GM12878 (cell line): ENCODE data around the gene YARS2. TPM values are rescaled to one million over a fixed set of nuclear protein-coding genes. Genes with fewer than 3 reads are reported as not detected.

Experiments
- ATAC-seq: fragments of 200-7000 bp; cut with Tn5 transposase; 3 replicates; pipeline ENCODE4 v1.9.1; 2020; ENCODE audit warnings: mild to moderate bottlenecking, moderate library complexity
- BruUV-seq: library from RNA; stranded (reverse); fragments of 400-500 nt; replicated peaks from 2 replicates; lab custom pipeline; 2021; lab: Mats Ljungman, UMichigan
- CTCF ChIA-PET: fragments of 300-600 bp; sonication (Branson Sonifier 250); formaldehyde crosslinking; extraction: SDS; loops from one replicate; lab custom pipeline; 2021; ENCODE audit warnings: inconsistent platforms; lab: Yijun Ruan, JAX
- POLR2A ChIA-PET: fragments of 350-600 bp; formaldehyde crosslinking; extraction: SDS; loops from one replicate; lab custom pipeline; 2021; ENCODE audit warnings: inconsistent platforms; lab: Charles Lee
- RAD21 ChIA-PET: fragments of 300-600 bp; sonication (Branson Sonifier 250); formaldehyde crosslinking; loops from one replicate; lab custom pipeline; 2023; ENCODE audit warnings: antibody characterized with exemption; ENCODE audit not compliant: unreplicated experiment; lab: Charles Lee
- SMC1A ChIA-PET: fragments of 300-600 bp; sonication (Branson Sonifier 250); formaldehyde crosslinking; loops from one replicate; lab custom pipeline; 2023; ENCODE audit not compliant: unreplicated experiment, uncharacterized antibody; lab: Charles Lee
- DNase-seq: peaks from one replicate; pipeline ENCODE4 v3.0.0-alpha.2; 2011; ENCODE audit warnings: low read depth, low spot score
- FAIRE-seq: peaks from 3 replicates; lab custom pipeline; 2011; peaks lifted over from hg19 to GRCh38; lab: Jason Lieb, UNC
- H2AFZ ChIP-seq: 2 replicates; pipeline ENCODE4 v1.6.0; 2011; ENCODE audit warnings: low read depth, low read length, control low read depth; ENCODE audit not compliant: control insufficient read depth
- H3K27ac ChIP-seq: 2 replicates; pipeline ENCODE4 v1.5.1; 2011; ENCODE audit warnings: control low read depth; ENCODE audit not compliant: control insufficient read depth, insufficient read depth
- H3K27me3 ChIP-seq, 2 experiments: replicated peaks in 1 of 2; 2 replicates each; pipeline versions ENCODE4 v1.6.0 to v1.6.1; 2011; ENCODE audit warnings: low read length in 1 of 2; ENCODE audit not compliant: control insufficient read depth in 2 of 2, insufficient read depth in 2 of 2
- H3K36me3 ChIP-seq, 2 experiments: 2 replicates each; pipeline ENCODE4 v1.5.1; 2011; ENCODE audit warnings: low read length in 1 of 2; ENCODE audit not compliant: control insufficient read depth in 2 of 2, insufficient read depth in 2 of 2
- H3K4me1 ChIP-seq: 2 replicates; pipeline ENCODE4 v1.6.1; 2011; ENCODE audit warnings: mild to moderate bottlenecking, low read length, moderate library complexity, mixed read lengths; ENCODE audit not compliant: control insufficient read depth, insufficient read depth
- H3K4me2 ChIP-seq: 2 replicates; pipeline ENCODE4 v1.6.0; 2011; ENCODE audit warnings: control low read depth; ENCODE audit not compliant: control insufficient read depth, insufficient read depth
- H3K4me3 ChIP-seq: fragments of 200-600 bp; sonication (generic); 2 replicates; pipeline ENCODE4 v1.5.1; 2016
- H3K79me2 ChIP-seq: 2 replicates; pipeline ENCODE4 v1.6.0; 2011; ENCODE audit warnings: low read length; ENCODE audit not compliant: control insufficient read depth, insufficient read depth
- H3K9ac ChIP-seq: 2 replicates; pipeline ENCODE4 v1.8.0; 2011; ENCODE audit warnings: low read length, control low read depth, mixed read lengths; ENCODE audit not compliant: control insufficient read depth, insufficient read depth
- H3K9me3 ChIP-seq: replicated peaks from 3 replicates; pipeline ENCODE4 v1.5.1; 2011; ENCODE audit warnings: mild to moderate bottlenecking, low read length; ENCODE audit not compliant: control insufficient read depth, insufficient read depth
- H4K20me1 ChIP-seq: 2 replicates; pipeline ENCODE4 v1.6.0; 2011; ENCODE audit not compliant: control insufficient read depth, insufficient read depth
- CHD2 ChIP-seq: IDR thresholded peaks from 2 replicates; pipeline ENCODE4 v1.6.1; 2011; ENCODE audit warnings: low read depth, low read length, improper control_type of control experiment, borderline replicate concordance
- CREB1 ChIP-seq: IDR thresholded peaks from 2 replicates; pipeline ENCODE4 v1.6.1; 2012; ENCODE audit warnings: low read depth, mild to moderate bottlenecking, inconsistent platforms
- GABPA ChIP-seq: IDR thresholded peaks from 2 replicates; pipeline ENCODE4 v1.6.1; 2014; ENCODE audit warnings: antibody characterized with exemption, low read depth, mild to moderate bottlenecking, inconsistent platforms
- NR2C1 ChIP-seq: fragments of 450-650 bp; IDR thresholded peaks from 2 replicates; pipeline ENCODE4 v1.6.1; 2017; ENCODE audit warnings: antibody characterized with exemption, mild to moderate bottlenecking, moderate library complexity
- ZNF207 ChIP-seq: fragments of 450-650 bp; IDR thresholded peaks from 2 replicates; pipeline ENCODE4 v1.6.1; 2014; ENCODE audit warnings: antibody characterized with exemption, mild to moderate bottlenecking, borderline replicate concordance
- ZNF384 ChIP-seq: IDR thresholded peaks from 2 replicates; pipeline ENCODE4 v1.6.1; 2012; ENCODE audit warnings: low read depth, mild to moderate bottlenecking, low read length, improper control_type of control experiment, borderline replicate concordance
- WGBS: methylation state at CpG from one replicate; pipeline ENCODE4 v1.1.6; 2016; ENCODE audit warnings: low lambda C conversion rate; ENCODE audit not compliant: insufficient replicate concordance, insufficient coverage; ENCODE audit errors: missing lambda C conversion rate; 5-methylcytosine and 5-hydroxymethylcytosine counted together
- in situ Hi-C: fragments of 300-500 bp; cut with MboI; formaldehyde crosslinking; loops from 9 replicates; pipeline ENCODE4 v1.14.3; 2018; ENCODE audit warnings: mixed read lengths
- intact Hi-C: fragments of 100-400 bp; cut with micrococcal nuclease; formaldehyde crosslinking; loops from one replicate; pipeline ENCODE4 v1.14.2; 2022; ENCODE audit not compliant: unreplicated experiment
- polyA plus RNA-seq, 11 experiments: library from polyadenylated mRNA; depleted of rRNA in 4 of 11; unstranded in 6 of 11; stranded (reverse) in 5 of 11; fragments of >200 nt; fragmentation: Nextera tagmentation in 4 of 11; fragmentation: Illumina TruSeq in 1 of 11; extraction: Ambion mirVana in 4 of 11; extraction: Trizol in 1 of 11; gene quantifications; 1 replicate in 1 of 11; 2 replicates in 10 of 11; pipeline versions ENCODE4 v1.2.1 to v1.2.3, GENCODE V29; 2011 to 2016; ENCODE audit warnings: inconsistent platforms in 2 of 11, missing spikeins in 2 of 11, low read depth in 1 of 11
- total RNA-seq, 4 experiments: library from RNA; depleted of rRNA in 3 of 4; stranded (reverse); fragments of >200 nt in 3 of 4; fragmentation: Illumina TruSeq in 1 of 4; extraction: Trizol in 1 of 4; gene quantifications; 2 replicates each; pipeline versions ENCODE4 v1.2.1 to v1.2.3, GENCODE V29; 2013 to 2021
- TF ChIP-seq, protein P1 (sequence below), 3 experiments: IDR thresholded peaks in 2 of 3; conservative IDR thresholded peaks in 1 of 3; 2 replicates each; pipeline ENCODE4 v1.5.1; 2011; ENCODE audit warnings: low read depth in 3 of 3, low read length in 3 of 3, mild to moderate bottlenecking in 3 of 3, control low read depth in 2 of 3, moderate library complexity in 2 of 3, inconsistent platforms in 1 of 3, mixed read lengths in 1 of 3; ENCODE audit not compliant: control insufficient read depth in 2 of 3, insufficient read depth in 1 of 3; ENCODE audit errors: extremely low read depth in 1 of 3

YARS2 gene
- total and polyA plus RNA-seq, 10 of the 15 experiments (the other 5 are each of a cell fraction or from before 2014, with no cell fraction given), result 13.4 to 46.7 (median 29.6) TPM

- ChIA-PET SMC1A (interaction anchor here (1.1 kb wide), 1 partner anchor 25 kb away, joined by 3 read pairs; no protein-coding TSS in a partner anchor), CTCF (no interaction called here), RAD21 (no interaction called here), POLR2A (no interaction called here)
- no peak for ATAC-seq
- BruUV-seq, result no TSS peak
- 98% methylated on average over 2 of the region's 2 CpGs for WGBS
- Histone ChIP-seq H4K20me1 (no peaks in the 10 kb centered on the region), H3K27ac (no peak overlapping the region), H3K79me2 (no peaks in the 10 kb centered on the region), H3K4me3 (no peak overlapping the region), H3K4me1 (no peaks in the 10 kb centered on the region), H2AFZ (no peak overlapping the region), H3K4me2 (no peak overlapping the region), H3K36me3 (peaks cover 0 to 18% of the 10 kb centered on the region in 2 experiments; a peak in 2 of 4 replicates), H3K27me3 (no peaks in the 10 kb centered on the region), H3K9ac (no peak overlapping the region), H3K9me3 (no peaks in the 10 kb centered on the region)
- TF ChIP-seq NR2C1, result no peak
- TF ChIP-seq GABPA, result no peak
- TF ChIP-seq ZNF207, result no peak
- no peak for TF ChIP-seq CHD2
- TF ChIP-seq, protein P1, sequence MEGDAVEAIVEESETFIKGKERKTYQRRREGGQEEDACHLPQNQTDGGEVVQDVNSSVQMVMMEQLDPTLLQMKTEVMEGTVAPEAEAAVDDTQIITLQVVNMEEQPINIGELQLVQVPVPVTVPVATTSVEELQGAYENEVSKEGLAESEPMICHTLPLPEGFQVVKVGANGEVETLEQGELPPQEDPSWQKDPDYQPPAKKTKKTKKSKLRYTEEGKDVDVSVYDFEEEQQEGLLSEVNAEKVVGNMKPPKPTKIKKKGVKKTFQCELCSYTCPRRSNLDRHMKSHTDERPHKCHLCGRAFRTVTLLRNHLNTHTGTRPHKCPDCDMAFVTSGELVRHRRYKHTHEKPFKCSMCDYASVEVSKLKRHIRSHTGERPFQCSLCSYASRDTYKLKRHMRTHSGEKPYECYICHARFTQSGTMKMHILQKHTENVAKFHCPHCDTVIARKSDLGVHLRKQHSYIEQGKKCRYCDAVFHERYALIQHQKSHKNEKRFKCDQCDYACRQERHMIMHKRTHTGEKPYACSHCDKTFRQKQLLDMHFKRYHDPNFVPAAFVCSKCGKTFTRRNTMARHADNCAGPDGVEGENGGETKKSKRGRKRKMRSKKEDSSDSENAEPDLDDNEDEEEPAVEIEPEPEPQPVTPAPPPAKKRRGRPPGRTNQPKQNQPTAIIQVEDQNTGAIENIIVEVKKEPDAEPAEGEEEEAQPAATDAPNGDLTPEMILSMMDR (IDR thresholded peaks at IDR 0.05 in 2 of 3, conservative IDR thresholded peaks at IDR 0.05 in 1 of 3; ENCODE audit: control insufficient read depth in 2 of 3, extremely low read depth in 1 of 3, insufficient read depth in 1 of 3, low read depth in 3 of 3, low read length in 3 of 3), result no peak
- no peak for TF ChIP-seq ZNF384
- no peak for TF ChIP-seq CREB1
- DNase-seq, result no peak
- intact Hi-C loops (no loop called here), in situ Hi-C loops (no loop called here)
- no peak for FAIRE-seq
Observed at GRCh38 chr12:32718926-32719325, 36.8 kb downstream of the YARS2 start.
